Prostate gland (tissue), 2 donors: ENCODE measurements around the gene MND1. TPM values are rescaled to one million over a fixed set of nuclear protein-coding genes. Genes with fewer than 3 reads are reported as not detected.

Experiments
- DNase-seq: peaks from one replicate; pipeline ENCODE4 v3.0.0-alpha.2; 2019; ENCODE audit warnings: low spot score
- H3K27ac ChIP-seq, 2 donors: fragments of 200-600 bp; sonication (generic); 2 replicates each; pipeline ENCODE4 v1.5.1; 2017 to 2019
- H3K27me3 ChIP-seq: fragments of 200-600 bp; sonication (generic); replicated peaks from 2 replicates; pipeline ENCODE4 v1.5.1; 2019; ENCODE audit not compliant: insufficient read depth
- H3K36me3 ChIP-seq, 2 donors: fragments of 200-600 bp; sonication (generic); 1 replicate in 1 of 2; 2 replicates in 1 of 2; pipeline versions ENCODE4 v1.5.1 to v1.8.1; 2017 to 2019
- H3K4me1 ChIP-seq: fragments of 200-600 bp; sonication (generic); replicated peaks from 2 replicates; pipeline ENCODE4 v1.5.1; 2019
- H3K4me3 ChIP-seq, 2 donors: fragments of 200-600 bp; sonication (generic); 2 replicates each; pipeline ENCODE4 v1.5.1; 2017 to 2019
- H3K9me3 ChIP-seq: fragments of 200-600 bp; sonication (generic); 2 replicates; pipeline ENCODE4 v1.5.1; 2017
- CTCF ChIP-seq, 4 experiments: fragments of 200-600 bp in 2 of 4; fragments of 450-650 bp in 2 of 4; sonication (generic) in 2 of 4; IDR thresholded peaks; 1 replicate in 3 of 4; 2 replicates in 1 of 4; pipeline ENCODE4 v1.5.1; 2016 to 2019; ENCODE audit warnings: antibody characterized with exemption in 4 of 4, mild to moderate bottlenecking in 2 of 4, moderate library complexity in 2 of 4
- POLR2A ChIP-seq: fragments of 450-650 bp; IDR thresholded peaks from one replicate; pipeline ENCODE4 v1.6.1; 2016; ENCODE audit warnings: antibody characterized with exemption, mild to moderate bottlenecking
- POLR2AphosphoS5 ChIP-seq: sonication (generic); formaldehyde crosslinking; IDR thresholded peaks from one replicate; pipeline ENCODE4 v1.6.1; 2017; ENCODE audit warnings: antibody characterized with exemption
- WGBS: methylation state at CpG from one replicate; pipeline ENCODE4 v1.1.5; 2018; 5-methylcytosine and 5-hydroxymethylcytosine counted together
- intact Hi-C: fragments of 100-400 bp; cut with DNase I; formaldehyde crosslinking; loops from one replicate; pipeline ENCODE4 v1.14.2; 2022
- total RNA-seq, 2 donors: library from RNA; depleted of rRNA; stranded (reverse); fragments of >200 nt; gene quantifications; one replicate each; pipeline ENCODE4 v1.1.0, GENCODE V29; 2016

MND1 gene
- total RNA-seq, 2 donors from 2014 or later: 7.9 TPM; not detected in 1

GRCh38 chr4:153335665-153336064, 8.8 kb upstream of the MND1 start:
- Histone ChIP-seq H3K27ac (no peak overlapping the region), H3K27me3 (no peaks in the 10 kb centered on the region), H3K9me3 (no peaks in the 10 kb centered on the region), H3K4me3 (no peak overlapping the region), H3K36me3 (no peaks in the 10 kb centered on the region), H3K4me1 (no peaks in the 10 kb centered on the region)
- intact Hi-C loops: no loop called here
- 51% methylated on average over 4 of the region's 4 CpGs for WGBS
- DNase-seq: no peak
- no peak for TF ChIP-seq CTCF (IDR thresholded peaks at IDR 0.05)

GRCh38 chr4:153337686-153338085, 6.8 kb upstream of the MND1 start:
- 90% methylated on average over 4 of the region's 4 CpGs for WGBS
- H3K36me3 ChIP-seq: no peaks in the 10 kb centered on the region
- no peaks in the 10 kb centered on the region for H3K4me1 ChIP-seq
- TF ChIP-seq CTCF (IDR thresholded peaks at IDR 0.05) (no peak), POLR2AphosphoS5 (no peak), POLR2A (no peak)
- intact Hi-C loops: no loop called here
- no peak for DNase-seq
- no peaks in the 10 kb centered on the region for H3K27me3 ChIP-seq
- H3K27ac ChIP-seq: no peak overlapping the region
- no peaks in the 10 kb centered on the region for H3K9me3 ChIP-seq
- no peak overlapping the region for H3K4me3 ChIP-seq

GRCh38 chr4:153341575-153342090, 2.9 kb upstream of the MND1 start:
- Histone ChIP-seq H3K27ac (no peak overlapping the region), H3K4me3 (no peak overlapping the region), H3K36me3 (no peaks in the 10 kb centered on the region), H3K9me3 (no peaks in the 10 kb centered on the region), H3K27me3 (no peaks in the 10 kb centered on the region), H3K4me1 (no peaks in the 10 kb centered on the region)
- intact Hi-C loops: loop anchor here (5.0 to 10.0 kb wide), 3 partner anchors 93 to 973 kb away; no protein-coding TSS in a partner anchor
- DNase-seq: no peak
- TF ChIP-seq POLR2AphosphoS5 (no peak), CTCF (IDR thresholded peaks at IDR 0.05) (no peak), POLR2A (no peak)
- WGBS: 52% methylated on average over 5 of the region's 5 CpGs

- no peaks in the 10 kb centered on the region for H3K9me3 ChIP-seq
- no peak overlapping the region for H3K4me3 ChIP-seq
- H3K27ac ChIP-seq: no peak overlapping the region
- intact Hi-C loops: loop anchor here (5.0 to 10.0 kb wide), 3 partner anchors 92 to 972 kb away; no protein-coding TSS in a partner anchor
- TF ChIP-seq POLR2A (no peak), CTCF (IDR thresholded peaks at IDR 0.05) (no peak), POLR2AphosphoS5 (no peak)
- WGBS: 86% methylated on average over 6 of the region's 6 CpGs
- no peaks in the 10 kb centered on the region for H3K4me1 ChIP-seq
- H3K36me3 ChIP-seq: no peaks in the 10 kb centered on the region
- H3K27me3 ChIP-seq: no peaks in the 10 kb centered on the region
- no peak for DNase-seq
Observed at GRCh38 chr4:153342751-153343552, 1.5 kb upstream of the MND1 start.
